ENCODE data around the gene HNRNPUL1.

The HNRNPUL1 gene

DNA sequence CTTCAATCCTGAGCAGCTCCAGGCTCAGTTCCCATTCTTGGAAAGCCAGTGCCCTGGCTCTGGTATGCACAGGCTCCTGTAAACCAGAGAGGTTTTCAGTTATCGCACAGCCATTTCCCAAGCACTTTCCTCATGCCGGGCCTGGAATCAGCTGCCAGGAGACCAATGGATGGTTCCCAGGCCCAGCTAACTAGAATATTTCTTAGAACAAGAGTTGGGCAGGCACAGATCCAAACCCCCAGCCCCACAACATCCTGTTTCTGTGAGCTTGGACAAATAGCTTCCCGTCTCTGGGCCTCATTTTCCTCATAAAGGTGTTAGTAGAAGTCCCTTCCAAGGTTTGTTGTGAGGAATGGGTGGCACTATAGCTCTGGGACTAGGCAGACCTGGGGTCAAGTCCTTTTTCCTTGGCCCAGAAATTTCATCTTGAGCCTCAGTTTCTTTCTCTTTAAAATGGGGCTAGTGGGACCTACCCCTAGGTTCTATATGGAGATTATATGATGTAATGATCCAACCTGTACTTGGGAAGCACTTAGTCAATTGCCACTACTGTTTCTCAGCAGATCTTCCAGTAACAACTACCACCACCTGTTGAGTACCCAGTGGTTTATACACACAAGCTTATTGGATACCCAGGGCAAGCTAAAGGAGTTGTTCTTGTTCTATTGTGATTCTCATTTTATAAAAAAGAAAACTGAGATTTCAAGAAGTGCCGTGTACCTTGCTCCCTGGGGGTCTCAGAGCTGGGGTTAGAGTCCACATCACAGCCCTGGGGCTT, 40.7 kb downstream of the HNRNPUL1 start:
- Mint-ChIP-seq H3K4me3 (no peak overlapping the region), H3K4me1 (peaks cover 14% of the 10 kb centered on the region), H3K36me3 (ENCODE audit: low read depth) (peaks cover 67% of the 10 kb centered on the region), H3K27me3 (ENCODE audit: low read depth, poor library complexity) (peaks cover 6% of the 10 kb centered on the region), H3K9me3 (no peaks in the 10 kb centered on the region), H3K27ac (no peak overlapping the region)
- DNase-seq = no peak
- TF ChIP-seq, protein P1, sequence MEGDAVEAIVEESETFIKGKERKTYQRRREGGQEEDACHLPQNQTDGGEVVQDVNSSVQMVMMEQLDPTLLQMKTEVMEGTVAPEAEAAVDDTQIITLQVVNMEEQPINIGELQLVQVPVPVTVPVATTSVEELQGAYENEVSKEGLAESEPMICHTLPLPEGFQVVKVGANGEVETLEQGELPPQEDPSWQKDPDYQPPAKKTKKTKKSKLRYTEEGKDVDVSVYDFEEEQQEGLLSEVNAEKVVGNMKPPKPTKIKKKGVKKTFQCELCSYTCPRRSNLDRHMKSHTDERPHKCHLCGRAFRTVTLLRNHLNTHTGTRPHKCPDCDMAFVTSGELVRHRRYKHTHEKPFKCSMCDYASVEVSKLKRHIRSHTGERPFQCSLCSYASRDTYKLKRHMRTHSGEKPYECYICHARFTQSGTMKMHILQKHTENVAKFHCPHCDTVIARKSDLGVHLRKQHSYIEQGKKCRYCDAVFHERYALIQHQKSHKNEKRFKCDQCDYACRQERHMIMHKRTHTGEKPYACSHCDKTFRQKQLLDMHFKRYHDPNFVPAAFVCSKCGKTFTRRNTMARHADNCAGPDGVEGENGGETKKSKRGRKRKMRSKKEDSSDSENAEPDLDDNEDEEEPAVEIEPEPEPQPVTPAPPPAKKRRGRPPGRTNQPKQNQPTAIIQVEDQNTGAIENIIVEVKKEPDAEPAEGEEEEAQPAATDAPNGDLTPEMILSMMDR (IDR thresholded peaks at IDR 0.05) = no peak

DNA sequence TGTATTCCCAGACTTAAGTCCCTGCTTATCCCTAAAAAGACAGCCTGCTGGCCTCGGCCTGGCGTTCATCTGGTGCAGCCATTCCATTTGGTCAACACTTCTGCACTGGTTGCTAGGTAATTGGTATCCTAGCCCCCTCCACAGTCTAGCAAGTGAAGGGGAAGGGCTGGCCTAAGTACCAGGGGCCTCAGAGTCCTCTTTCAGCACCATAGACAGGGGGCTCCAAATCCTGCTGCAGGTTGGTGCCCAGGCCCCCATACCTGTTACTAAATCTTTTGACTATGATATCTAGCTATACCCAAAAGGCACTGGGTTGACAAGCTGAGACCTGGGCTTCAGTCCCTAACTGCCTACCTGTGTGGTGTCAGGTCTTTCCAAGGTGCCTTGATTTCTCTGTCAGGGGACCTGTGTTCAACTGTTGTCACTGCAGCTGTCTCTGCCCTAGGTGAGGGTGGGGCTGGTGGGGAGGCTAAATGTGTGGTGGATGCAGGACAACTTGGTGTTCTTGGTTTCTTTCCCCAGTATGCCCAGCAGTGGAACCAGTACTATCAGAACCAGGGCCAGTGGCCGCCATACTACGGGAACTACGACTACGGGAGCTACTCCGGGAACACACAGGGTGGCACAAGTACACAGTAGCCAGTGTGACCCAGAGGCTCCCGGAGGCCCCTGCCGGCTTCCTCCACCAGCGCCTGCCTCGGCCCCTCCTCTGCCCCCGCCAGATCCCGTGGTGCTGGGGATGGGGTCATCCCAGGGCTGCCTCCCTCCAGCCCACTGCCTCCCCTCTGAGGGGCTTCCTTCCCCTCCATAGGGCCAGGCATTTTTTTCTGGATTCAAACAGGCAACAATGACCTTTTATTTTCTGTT, 42.0 kb downstream of the HNRNPUL1 start:
- H3K36me3 Mint-ChIP-seq (ENCODE audit: low read depth) = peaks cover 54% of the 10 kb centered on the region
- H3K4me3 Mint-ChIP-seq = no peak overlapping the region
- TF ChIP-seq, protein P1 (IDR thresholded peaks at IDR 0.05) = no peak
- peaks cover 20% of the 10 kb centered on the region for H3K4me1 Mint-ChIP-seq
- peaks cover 6% of the 10 kb centered on the region for H3K27me3 Mint-ChIP-seq (ENCODE audit: low read depth, poor library complexity)
- H3K9me3 Mint-ChIP-seq = no peaks in the 10 kb centered on the region
- DNase-seq = no peak
- H3K27ac Mint-ChIP-seq = no peak overlapping the region

DNA sequence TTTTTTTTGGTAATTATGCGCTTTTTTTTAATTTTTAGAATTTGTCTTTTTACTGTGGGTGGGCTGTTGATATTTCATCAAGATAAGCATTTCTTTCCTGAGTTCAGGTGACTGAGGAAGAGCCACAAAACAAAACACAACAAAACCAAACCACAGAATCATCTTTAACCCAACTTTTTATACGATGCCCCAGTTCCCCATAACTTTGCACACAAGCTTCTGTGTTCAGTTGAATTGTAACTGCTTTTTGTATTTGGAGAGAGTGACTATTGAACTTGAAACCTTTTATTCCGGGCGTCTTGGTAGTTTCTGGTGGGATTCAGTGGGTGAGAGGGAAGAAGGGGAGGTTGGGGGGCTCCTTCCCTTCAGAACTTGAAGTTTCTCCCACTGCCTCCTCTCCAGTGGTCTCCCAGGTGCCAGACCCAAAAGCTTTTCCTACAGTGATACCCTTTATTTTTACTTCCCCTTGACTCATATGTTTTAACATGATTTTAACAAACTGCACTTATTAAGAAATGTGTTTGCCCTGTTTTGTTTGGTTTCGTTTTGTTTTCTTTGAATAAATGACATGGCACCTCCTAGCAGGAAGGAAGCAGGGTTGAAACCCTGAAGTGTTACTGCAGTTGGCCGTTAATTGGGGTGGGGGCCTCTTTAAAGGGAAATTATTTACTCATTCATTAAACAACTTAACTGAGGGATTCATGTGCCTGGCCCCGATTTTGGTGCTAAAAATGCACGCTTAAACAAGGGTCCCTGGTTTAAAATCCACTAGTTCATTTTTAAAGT, 43.1 kb downstream of the HNRNPUL1 start:
- Mint-ChIP-seq H3K4me1 (peaks cover 31% of the 10 kb centered on the region), H3K27me3 (ENCODE audit: low read depth, poor library complexity) (peaks cover 6% of the 10 kb centered on the region), H3K27ac (peak overlapping the region; percentile 93), H3K4me3 (no peak overlapping the region), H3K36me3 (ENCODE audit: low read depth) (peaks cover 46% of the 10 kb centered on the region), H3K9me3 (no peaks in the 10 kb centered on the region)
- TF ChIP-seq, protein P1 (IDR thresholded peaks at IDR 0.05) = no peak
- no peak for DNase-seq

DNA sequence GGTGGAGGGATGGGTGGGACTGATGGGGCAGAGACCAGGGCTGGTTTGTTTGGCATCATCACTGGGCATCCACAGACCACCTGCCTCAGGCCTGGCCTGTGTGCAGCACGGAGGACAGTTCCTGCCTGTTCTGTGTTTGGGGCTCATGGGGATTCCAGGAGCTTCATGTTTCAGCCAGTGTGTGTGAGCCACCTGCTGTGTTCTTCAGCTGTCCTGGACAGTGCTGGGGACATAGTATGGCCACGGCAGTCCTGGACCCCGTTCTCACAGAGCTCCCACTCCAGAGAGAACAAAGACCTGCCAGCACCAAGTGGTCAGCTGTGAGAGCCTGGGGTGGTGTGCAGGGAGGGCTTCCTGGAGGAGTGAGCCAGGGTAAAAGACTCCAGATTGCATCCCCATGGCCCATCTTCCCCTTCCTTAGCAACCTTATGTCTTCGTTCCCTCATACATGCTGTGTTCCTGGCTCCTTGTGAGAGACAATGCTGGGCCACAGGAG, 43.8 kb downstream of the HNRNPUL1 start:
- peaks cover 6% of the 10 kb centered on the region for H3K27me3 Mint-ChIP-seq (ENCODE audit: low read depth, poor library complexity)
- no peak overlapping the region for H3K4me3 Mint-ChIP-seq
- peaks cover 39% of the 10 kb centered on the region for H3K4me1 Mint-ChIP-seq
- H3K27ac Mint-ChIP-seq = peak overlapping the region; percentile 93
- TF ChIP-seq, protein P1 (IDR thresholded peaks at IDR 0.05) = no peak
- H3K36me3 Mint-ChIP-seq (ENCODE audit: low read depth) = peaks cover 46% of the 10 kb centered on the region
- no peaks in the 10 kb centered on the region for H3K9me3 Mint-ChIP-seq
- DNase-seq = no peak

DNA sequence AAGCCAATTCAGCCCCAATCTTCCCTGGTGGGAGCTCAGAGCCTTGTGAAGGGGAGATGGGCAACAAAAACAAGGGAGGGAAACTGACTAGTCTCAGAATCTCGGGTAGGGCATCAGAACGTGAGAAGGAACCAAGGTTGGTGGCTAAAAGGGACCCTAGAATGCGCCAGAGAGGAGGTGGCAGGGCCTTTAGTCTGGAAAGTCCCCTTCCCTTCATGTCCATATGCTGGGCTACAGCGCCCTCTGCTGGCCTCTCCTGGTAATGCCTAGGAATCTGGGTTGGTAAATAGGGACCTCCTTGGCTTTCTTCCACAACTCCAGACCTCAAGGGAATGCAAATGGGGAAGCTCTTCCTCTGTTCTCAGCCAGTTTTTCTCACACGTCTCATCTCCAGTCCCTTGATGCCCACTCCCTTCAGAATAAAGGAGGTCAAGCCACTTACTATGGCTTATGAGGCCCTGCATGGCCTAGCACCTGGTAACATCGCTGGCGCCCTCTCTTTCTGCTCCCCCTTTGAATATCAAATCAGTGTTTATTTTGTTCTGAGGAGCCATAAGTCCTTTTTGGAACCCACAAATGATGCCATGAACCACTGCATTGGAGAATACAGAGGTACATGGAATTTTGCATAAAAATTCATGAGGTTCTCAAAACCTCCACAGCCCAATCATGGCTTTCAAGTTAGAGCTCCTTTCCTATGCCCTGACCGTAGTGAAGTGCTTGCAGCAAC, 44.4 kb downstream of the HNRNPUL1 start:
- Mint-ChIP-seq H3K27ac (peak overlapping the region; percentile 93), H3K27me3 (ENCODE audit: low read depth, poor library complexity) (peaks cover 6% of the 10 kb centered on the region), H3K9me3 (no peaks in the 10 kb centered on the region), H3K4me1 (peaks cover 45% of the 10 kb centered on the region), H3K4me3 (peak overlapping the region; percentile 94), H3K36me3 (ENCODE audit: low read depth) (peaks cover 46% of the 10 kb centered on the region)
- TF ChIP-seq, protein P1 (IDR thresholded peaks at IDR 0.05) = peak; percentile 97
- DNase-seq = peak; percentile 97

All from nephron progenitor cell (in vitro differentiated cells).